SK-N-MC (cell line): ENCODE results near the gene OR10P1.

Experiments
- EZH2 ChIP-seq: fragments of 200-600 bp; sonication (generic); IDR thresholded peaks from one replicate; pipeline ENCODE4 v1.6.1; 2017; ENCODE audit warnings: antibody characterized with exemption
- POLR2AphosphoS5 ChIP-seq: IDR thresholded peaks from 2 replicates; pipeline ENCODE4 v1.6.1; 2012; ENCODE audit warnings: mild to moderate bottlenecking, low read depth, low read length, borderline replicate concordance

DNA sequence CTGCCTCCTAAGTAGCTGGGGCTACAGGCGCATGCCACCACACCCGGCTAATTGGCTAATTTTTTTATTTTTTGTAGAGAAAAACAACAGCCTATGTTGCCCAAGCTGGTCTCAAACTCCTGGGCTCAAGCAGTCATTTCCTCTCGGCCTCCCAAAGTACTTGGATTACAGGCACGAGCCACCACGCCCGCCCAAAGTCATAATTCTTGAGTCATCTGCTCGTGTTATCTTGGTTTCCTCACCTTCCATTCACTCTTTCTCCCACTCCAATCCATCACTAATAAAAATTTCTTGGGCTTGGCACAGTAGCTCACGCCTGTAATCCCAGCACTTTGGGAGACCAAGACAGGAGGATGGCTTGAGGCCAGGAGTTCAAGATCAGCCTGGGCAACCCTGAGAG, 39.0 kb downstream of the OR10P1 start:
- no peak for TF ChIP-seq POLR2AphosphoS5
- no peak for TF ChIP-seq EZH2
